Activated T-helper 1 cell treated with anti-CD3 and anti-CD28 coated beads, Interleukin-12 subunit alpha, Interleukin-12 subunit beta, Interleukin-2, Interleukin-4 antibody, amounts not matched to agents 30 ng/mL and 10 ng/mL and 1 ng/mL, durations not matched to agents 14 hours and 24 hours and 36 hours (primary cell): ENCODE data around the gene TRIAP1. TPM values are rescaled to one million over a fixed set of nuclear protein-coding genes. Genes with fewer than 3 reads are reported as not detected.

ENCODE experiments used
- DNase-seq: peaks from one replicate; pipeline ENCODE4 v3.0.0; 2021; ENCODE audit warnings: low spot score
- H3K27ac Mint-ChIP-seq: one replicate; pipeline ENCODE4 v1.8.0; 2021; ENCODE audit warnings: mild to moderate bottlenecking, mixed read lengths
- H3K27me3 Mint-ChIP-seq: one replicate; pipeline ENCODE4 v1.8.0; 2022; ENCODE audit warnings: mild to moderate bottlenecking, moderate library complexity, mixed read lengths; ENCODE audit not compliant: insufficient read depth
- H3K36me3 Mint-ChIP-seq: one replicate; pipeline ENCODE4 v1.8.0; 2021; ENCODE audit warnings: low read depth, mixed read lengths
- H3K4me1 Mint-ChIP-seq: one replicate; pipeline ENCODE4 v1.8.0; 2021; ENCODE audit warnings: low read depth, mixed read lengths
- H3K4me3 Mint-ChIP-seq: one replicate; pipeline ENCODE4 v1.8.0; 2021; ENCODE audit warnings: mild to moderate bottlenecking, moderate library complexity, mixed read lengths
- H3K9me3 Mint-ChIP-seq: one replicate; pipeline ENCODE4 v1.8.0; 2021; ENCODE audit warnings: mixed read lengths
- intact Hi-C: fragments of 100-400 bp; cut with micrococcal nuclease; formaldehyde crosslinking; loops from one replicate; pipeline ENCODE4 v1.15.1; 2024
- total RNA-seq: library from RNA; stranded (reverse); gene quantifications from 2 replicates; pipeline ENCODE4 v1.2.3, GENCODE V29; 2022

Gene TRIAP1
- total RNA-seq, 1 donor from 2014 or later, result 50.7 TPM

GRCh38 chr12:120479458-120479857 lies 33.3 kb upstream of the TRIAP1 start:
- DNase-seq, result no peak
- no peak overlapping the region for H3K4me3 Mint-ChIP-seq
- peaks cover 4% of the 10 kb centered on the region for H3K36me3 Mint-ChIP-seq
- peaks cover 3% of the 10 kb centered on the region for H3K27me3 Mint-ChIP-seq
- H3K4me1 Mint-ChIP-seq, result peaks cover 6% of the 10 kb centered on the region
- intact Hi-C loops, result no loop called here
- no peak overlapping the region for H3K27ac Mint-ChIP-seq
- H3K9me3 Mint-ChIP-seq, result no peaks in the 10 kb centered on the region

DNA sequence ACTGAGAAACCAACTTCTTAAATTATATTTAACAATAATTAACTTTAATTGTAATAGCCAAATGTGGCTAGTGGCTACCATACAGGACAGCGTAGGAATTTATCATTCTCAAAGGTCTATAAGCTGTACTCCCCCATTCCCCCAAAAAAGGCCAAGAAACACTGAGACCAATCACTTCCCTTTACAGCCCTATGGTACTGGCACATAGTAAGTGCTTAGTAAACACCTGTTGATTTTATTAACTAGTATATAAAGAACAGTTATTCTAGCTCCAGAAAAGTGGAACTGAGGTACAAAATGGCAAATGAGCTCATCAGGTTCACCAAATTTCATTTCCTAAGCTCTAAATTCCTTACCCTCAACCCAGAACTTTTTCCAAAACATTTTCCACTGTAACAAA lies 29.5 kb upstream of the TRIAP1 start:
- intact Hi-C loops, result no loop called here
- H3K9me3 Mint-ChIP-seq, result no peaks in the 10 kb centered on the region

GRCh38 chr12:120474616-120474960 lies 28.4 kb upstream of the TRIAP1 start:
- Mint-ChIP-seq H3K27ac (no peak overlapping the region), H3K27me3 (peaks cover 5% of the 10 kb centered on the region), H3K4me3 (no peak overlapping the region), H3K36me3 (peaks cover 4% of the 10 kb centered on the region), H3K4me1 (peaks cover 29% of the 10 kb centered on the region), H3K9me3 (no peaks in the 10 kb centered on the region)
- no peak for DNase-seq
- intact Hi-C loops, result no loop called here

More for the DNA sequence above, 29.5 kb upstream of the TRIAP1 start:
- Mint-ChIP-seq H3K27ac (no peak overlapping the region), H3K36me3 (peaks cover 2% of the 10 kb centered on the region), H3K4me3 (no peak overlapping the region), H3K27me3 (peaks cover 5% of the 10 kb centered on the region), H3K4me1 (peaks cover 22% of the 10 kb centered on the region)
- no peak for DNase-seq

GRCh38 chr12:120473807-120474615 lies 27.8 kb upstream of the TRIAP1 start:
- Mint-ChIP-seq H3K4me3 (no peak overlapping the region), H3K27ac (no peak overlapping the region), H3K4me1 (peaks cover 29% of the 10 kb centered on the region), H3K36me3 (peaks cover 4% of the 10 kb centered on the region), H3K27me3 (peaks cover 5% of the 10 kb centered on the region), H3K9me3 (no peaks in the 10 kb centered on the region)
- intact Hi-C loops, result no loop called here
- DNase-seq, result no peak

DNA sequence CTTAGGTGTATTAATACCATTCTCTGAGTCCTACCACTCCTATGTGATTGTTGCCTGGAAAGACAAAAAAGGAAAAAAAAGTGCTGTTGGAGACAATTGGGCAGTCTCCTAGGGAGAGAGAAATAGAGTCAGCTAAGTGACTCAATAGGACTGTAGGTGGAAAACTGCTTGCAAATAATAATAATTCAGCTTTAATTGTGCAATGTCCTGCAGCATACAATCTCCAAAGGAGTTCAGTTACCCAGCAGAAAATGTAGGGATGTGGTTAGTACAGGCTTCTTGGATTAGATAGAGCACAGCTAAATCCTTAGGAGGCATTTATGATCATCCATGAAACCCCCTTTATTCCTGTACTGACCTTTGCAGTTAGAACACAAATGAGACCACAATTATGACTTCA lies 26.3 kb upstream of the TRIAP1 start:
- no peak for DNase-seq
- no peak overlapping the region for H3K4me3 Mint-ChIP-seq
- no peaks in the 10 kb centered on the region for H3K9me3 Mint-ChIP-seq
- H3K36me3 Mint-ChIP-seq, result peaks cover 9% of the 10 kb centered on the region
- H3K4me1 Mint-ChIP-seq, result peaks cover 39% of the 10 kb centered on the region
- H3K27ac Mint-ChIP-seq, result no peak overlapping the region
- intact Hi-C loops, result no loop called here
- H3K27me3 Mint-ChIP-seq, result peaks cover 5% of the 10 kb centered on the region

GRCh38 chr12:120470150-120470784 lies 24.1 kb upstream of the TRIAP1 start:
- Mint-ChIP-seq H3K36me3 (peaks cover 21% of the 10 kb centered on the region), H3K27me3 (peaks cover 5% of the 10 kb centered on the region), H3K27ac (peak overlapping the region; percentile 87), H3K4me1 (peaks cover 55% of the 10 kb centered on the region), H3K4me3 (peak overlapping the region; percentile 95), H3K9me3 (no peaks in the 10 kb centered on the region)
- peak; percentile 4 for DNase-seq
- intact Hi-C loops, result no loop called here

GRCh38 chr12:120469450-120470149 lies 23.4 kb upstream of the TRIAP1 start, which contains the start of gene SRSF9:
TSS of gene SRSF9 (minus strand) at chr12:120469748. CDS start at chr12:120469609, 139 bp downstream.
- Mint-ChIP-seq H3K4me1 (peaks cover 52% of the 10 kb centered on the region), H3K27me3 (peaks cover 2% of the 10 kb centered on the region), H3K27ac (peak within 1 kb of the TSS; percentile 87), H3K4me3 (peak within 1 kb of the TSS; percentile 95), H3K36me3 (peaks cover 27% of the 10 kb centered on the region), H3K9me3 (no peaks in the 10 kb centered on the region)
- intact Hi-C loops, result loop anchor here (1.0 to 10.0 kb wide), 6 partner anchors 26 to 269 kb away; partner anchors contain the start of genes COQ5, COX6A1 and RPLP0
- DNase-seq, result peak; percentile 97

GRCh38 chr12:120468821-120469449 lies 22.8 kb upstream of the TRIAP1 start:
- H3K27ac Mint-ChIP-seq, result peak overlapping the region; percentile 77
- H3K36me3 Mint-ChIP-seq, result peaks cover 34% of the 10 kb centered on the region
- H3K4me3 Mint-ChIP-seq, result peak overlapping the region; percentile 95
- peaks cover 49% of the 10 kb centered on the region for H3K4me1 Mint-ChIP-seq
- DNase-seq, result peak; percentile 8
- no peaks in the 10 kb centered on the region for H3K9me3 Mint-ChIP-seq
- peaks cover 2% of the 10 kb centered on the region for H3K27me3 Mint-ChIP-seq
- intact Hi-C loops, result loop anchor here (1.0 to 10.0 kb wide), 7 partner anchors 23 to 268 kb away; partner anchors contain the start of genes COQ5, COX6A1, GATC and RPLP0

- DNase-seq, result peak; percentile 3
- Mint-ChIP-seq H3K27me3 (peaks cover 2% of the 10 kb centered on the region), H3K36me3 (peaks cover 39% of the 10 kb centered on the region), H3K4me3 (peak overlapping the region; percentile 95), H3K9me3 (no peaks in the 10 kb centered on the region), H3K4me1 (peaks cover 49% of the 10 kb centered on the region), H3K27ac (peak overlapping the region; percentile 77)
- intact Hi-C loops, result loop anchor here (1.0 to 10.0 kb wide), 5 partner anchors 22 to 268 kb away; partner anchors contain the start of genes COQ5, GATC, RPLP0 and TRIAP1
These were observed 22.2 kb upstream of the TRIAP1 start for GRCh38 chr12:120468325-120468820.

- Mint-ChIP-seq H3K9me3 (no peaks in the 10 kb centered on the region), H3K36me3 (peaks cover 45% of the 10 kb centered on the region), H3K4me1 (peaks cover 48% of the 10 kb centered on the region), H3K4me3 (peak overlapping the region; percentile 95), H3K27me3 (peaks cover 2% of the 10 kb centered on the region), H3K27ac (no peak overlapping the region)
- intact Hi-C loops, result loop anchor here (10.0 kb wide), 1 partner anchor 243 kb away; no protein-coding TSS in a partner anchor
- DNase-seq, result no peak
These were observed 21.3 kb upstream of the TRIAP1 start for GRCh38 chr12:120467439-120467838.

DNA sequence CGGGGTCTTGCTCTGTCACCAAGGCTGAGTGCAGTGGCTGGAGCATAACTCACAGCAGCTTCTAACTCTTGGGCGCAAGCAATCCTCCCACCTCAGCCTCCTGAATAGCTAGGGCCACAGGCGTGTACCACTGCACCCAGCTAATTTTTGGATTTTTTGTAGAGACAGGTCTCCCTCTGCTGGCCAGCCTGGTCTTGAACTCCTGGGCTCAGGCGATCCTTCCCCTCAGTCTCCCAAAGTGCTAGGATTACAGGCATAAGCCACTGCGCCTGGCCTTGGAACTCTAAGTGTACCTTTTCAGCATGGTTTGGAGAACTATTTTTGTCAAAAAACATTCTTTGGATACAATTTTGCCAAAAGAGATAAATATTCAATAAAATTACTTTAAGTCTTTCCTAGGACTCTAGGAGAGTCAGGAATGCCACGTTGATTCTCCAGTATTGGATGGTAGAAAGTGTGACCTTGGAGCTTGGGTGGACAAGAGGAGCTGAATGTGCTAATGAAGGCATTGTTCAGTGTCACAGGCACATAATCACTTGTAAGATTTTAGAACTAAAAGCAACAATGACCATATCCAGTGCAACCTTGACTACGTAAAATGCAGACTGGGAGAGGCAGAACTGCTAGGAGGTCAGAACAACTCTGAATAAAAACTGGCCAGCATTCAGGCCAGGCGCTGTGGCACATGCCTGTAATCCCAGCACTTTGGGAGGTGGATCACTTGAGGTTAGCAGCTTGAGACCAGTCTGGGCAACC lies 20.6 kb upstream of the TRIAP1 start:
- Mint-ChIP-seq H3K9me3 (no peaks in the 10 kb centered on the region), H3K36me3 (peaks cover 50% of the 10 kb centered on the region), H3K4me1 (peaks cover 41% of the 10 kb centered on the region), H3K27ac (no peak overlapping the region), H3K4me3 (peak overlapping the region; percentile 26), H3K27me3 (no peaks in the 10 kb centered on the region)
- intact Hi-C loops, result loop anchor here (1.0 to 10.0 kb wide), 2 partner anchors 110 to 242 kb away; no protein-coding TSS in a partner anchor
- peak; percentile 11 for DNase-seq
